ENCODE data around the gene TAF1D.

- TF ChIP-seq, protein P1, sequence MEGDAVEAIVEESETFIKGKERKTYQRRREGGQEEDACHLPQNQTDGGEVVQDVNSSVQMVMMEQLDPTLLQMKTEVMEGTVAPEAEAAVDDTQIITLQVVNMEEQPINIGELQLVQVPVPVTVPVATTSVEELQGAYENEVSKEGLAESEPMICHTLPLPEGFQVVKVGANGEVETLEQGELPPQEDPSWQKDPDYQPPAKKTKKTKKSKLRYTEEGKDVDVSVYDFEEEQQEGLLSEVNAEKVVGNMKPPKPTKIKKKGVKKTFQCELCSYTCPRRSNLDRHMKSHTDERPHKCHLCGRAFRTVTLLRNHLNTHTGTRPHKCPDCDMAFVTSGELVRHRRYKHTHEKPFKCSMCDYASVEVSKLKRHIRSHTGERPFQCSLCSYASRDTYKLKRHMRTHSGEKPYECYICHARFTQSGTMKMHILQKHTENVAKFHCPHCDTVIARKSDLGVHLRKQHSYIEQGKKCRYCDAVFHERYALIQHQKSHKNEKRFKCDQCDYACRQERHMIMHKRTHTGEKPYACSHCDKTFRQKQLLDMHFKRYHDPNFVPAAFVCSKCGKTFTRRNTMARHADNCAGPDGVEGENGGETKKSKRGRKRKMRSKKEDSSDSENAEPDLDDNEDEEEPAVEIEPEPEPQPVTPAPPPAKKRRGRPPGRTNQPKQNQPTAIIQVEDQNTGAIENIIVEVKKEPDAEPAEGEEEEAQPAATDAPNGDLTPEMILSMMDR (IDR thresholded peaks at IDR 0.05) = no peak
- TF ChIP-seq EZH2 (IDR thresholded peaks at IDR 0.05) = no peak
Observed at GRCh38 chr11:93697611-93698010, 43.7 kb downstream of the TAF1D start.
